Activated naive CD8-positive, alpha-beta T cell treated with anti-CD3 and anti-CD28 coated beads for 36 hours (primary cell): ENCODE data around the gene NOTO. TPM values are rescaled to one million over a fixed set of nuclear protein-coding genes. Genes with fewer than 3 reads are reported as not detected.

Experiments used
- DNase-seq: peaks from one replicate; pipeline ENCODE4 v3.0.0; 2021
- H3K27ac Mint-ChIP-seq: one replicate; pipeline ENCODE4 v1.8.0; 2022; ENCODE audit warnings: mild to moderate bottlenecking, moderate library complexity, mixed read lengths
- H3K27me3 Mint-ChIP-seq: one replicate; pipeline ENCODE4 v1.8.0; 2022; ENCODE audit warnings: mild to moderate bottlenecking, mixed read lengths
- H3K36me3 Mint-ChIP-seq: one replicate; pipeline ENCODE4 v1.8.0; 2021; ENCODE audit warnings: mild to moderate bottlenecking, mixed read lengths
- H3K4me1 Mint-ChIP-seq: one replicate; pipeline ENCODE4 v1.8.0; 2021; ENCODE audit warnings: mixed read lengths
- H3K4me3 Mint-ChIP-seq: one replicate; pipeline ENCODE4 v1.8.0; 2022; ENCODE audit warnings: mild to moderate bottlenecking, moderate library complexity, mixed read lengths
- H3K9me3 Mint-ChIP-seq: one replicate; pipeline ENCODE4 v1.8.0; 2022; ENCODE audit warnings: mixed read lengths
- total RNA-seq, 2 experiments: library from RNA; stranded (reverse); gene quantifications; one replicate each; pipeline ENCODE4 v1.2.3, GENCODE V29; 2021

Gene NOTO
- total RNA-seq, 2 experiments from 2014 or later, result not detected

GRCh38 chr2:73215254-73215653 is 12.9 kb downstream of the NOTO start:
- H3K36me3 Mint-ChIP-seq, result peaks cover 9% of the 10 kb centered on the region
- peak overlapping the region; percentile 92 for H3K27ac Mint-ChIP-seq
- DNase-seq, result no peak
- H3K27me3 Mint-ChIP-seq, result no peaks in the 10 kb centered on the region
- H3K4me1 Mint-ChIP-seq, result peaks cover 26% of the 10 kb centered on the region
- no peaks in the 10 kb centered on the region for H3K9me3 Mint-ChIP-seq
- H3K4me3 Mint-ChIP-seq, result peak overlapping the region; percentile 95

- DNase-seq, result no peak
- peaks cover 12% of the 10 kb centered on the region for H3K36me3 Mint-ChIP-seq
These were observed 14.8 kb downstream of the NOTO start for GRCh38 chr2:73217160-73217559.

GRCh38 chr2:73217826-73218225 is 15.5 kb downstream of the NOTO start:
- Mint-ChIP-seq H3K4me3 (no peak overlapping the region), H3K27ac (peak overlapping the region; percentile 30), H3K9me3 (no peaks in the 10 kb centered on the region), H3K27me3 (no peaks in the 10 kb centered on the region), H3K36me3 (peaks cover 12% of the 10 kb centered on the region), H3K4me1 (peaks cover 26% of the 10 kb centered on the region)
- no peak for DNase-seq

More at GRCh38 chr2:73217160-73217559, 14.8 kb downstream of the NOTO start:
- H3K9me3 Mint-ChIP-seq, result no peaks in the 10 kb centered on the region
- no peak overlapping the region for H3K4me3 Mint-ChIP-seq
- no peak overlapping the region for H3K27ac Mint-ChIP-seq
- no peaks in the 10 kb centered on the region for H3K27me3 Mint-ChIP-seq
- H3K4me1 Mint-ChIP-seq, result peaks cover 26% of the 10 kb centered on the region

GRCh38 chr2:73218298-73218697 is 15.9 kb downstream of the NOTO start:
- peaks cover 12% of the 10 kb centered on the region for H3K36me3 Mint-ChIP-seq
- no peak for DNase-seq
- H3K4me3 Mint-ChIP-seq, result no peak overlapping the region
- H3K4me1 Mint-ChIP-seq, result peaks cover 24% of the 10 kb centered on the region
- H3K27me3 Mint-ChIP-seq, result no peaks in the 10 kb centered on the region
- no peak overlapping the region for H3K27ac Mint-ChIP-seq
- H3K9me3 Mint-ChIP-seq, result no peaks in the 10 kb centered on the region

- no peak overlapping the region for H3K4me3 Mint-ChIP-seq
- no peaks in the 10 kb centered on the region for H3K9me3 Mint-ChIP-seq
- no peak overlapping the region for H3K27ac Mint-ChIP-seq
- H3K4me1 Mint-ChIP-seq, result peaks cover 8% of the 10 kb centered on the region
- H3K36me3 Mint-ChIP-seq, result peaks cover 3% of the 10 kb centered on the region
- H3K27me3 Mint-ChIP-seq, result no peaks in the 10 kb centered on the region
- no peak for DNase-seq
These were observed 21.4 kb downstream of the NOTO start for GRCh38 chr2:73223821-73224220.

- Mint-ChIP-seq H3K27me3 (no peaks in the 10 kb centered on the region), H3K9me3 (no peaks in the 10 kb centered on the region), H3K4me1 (peaks cover 6% of the 10 kb centered on the region), H3K36me3 (peaks cover 3% of the 10 kb centered on the region), H3K27ac (no peak overlapping the region), H3K4me3 (no peak overlapping the region)
- DNase-seq, result no peak
These were observed 23.4 kb downstream of the NOTO start for GRCh38 chr2:73225513-73226360.

- DNase-seq, result no peak
- no peaks in the 10 kb centered on the region for H3K27me3 Mint-ChIP-seq
- no peak overlapping the region for H3K27ac Mint-ChIP-seq
- H3K4me3 Mint-ChIP-seq, result no peak overlapping the region
- H3K36me3 Mint-ChIP-seq, result no peaks in the 10 kb centered on the region
- H3K9me3 Mint-ChIP-seq, result no peaks in the 10 kb centered on the region
- peaks cover 6% of the 10 kb centered on the region for H3K4me1 Mint-ChIP-seq
These were observed 24.7 kb downstream of the NOTO start for GRCh38 chr2:73227086-73227485.

- Mint-ChIP-seq H3K36me3 (no peaks in the 10 kb centered on the region), H3K9me3 (no peaks in the 10 kb centered on the region), H3K27me3 (no peaks in the 10 kb centered on the region), H3K27ac (no peak overlapping the region), H3K4me3 (no peak overlapping the region), H3K4me1 (peaks cover 5% of the 10 kb centered on the region)
- DNase-seq, result no peak
These were observed 26.3 kb downstream of the NOTO start for GRCh38 chr2:73228631-73229030.

GRCh38 chr2:73232403-73233153 is 30.2 kb downstream of the NOTO start:
- Mint-ChIP-seq H3K27ac (peak overlapping the region; percentile 94), H3K36me3 (peaks cover 31% of the 10 kb centered on the region), H3K4me3 (peak overlapping the region; percentile 99), H3K9me3 (no peaks in the 10 kb centered on the region), H3K27me3 (no peaks in the 10 kb centered on the region), H3K4me1 (peaks cover 20% of the 10 kb centered on the region)
- no peak for DNase-seq

- Mint-ChIP-seq H3K4me1 (peaks cover 24% of the 10 kb centered on the region), H3K9me3 (no peaks in the 10 kb centered on the region), H3K4me3 (peak within 1 kb of the TSS; percentile 99), H3K27ac (peak within 1 kb of the TSS; percentile 94), H3K36me3 (peaks cover 35% of the 10 kb centered on the region), H3K27me3 (no peaks in the 10 kb centered on the region)
- peak; percentile 92 for DNase-seq
These were observed 31.0 kb downstream of the NOTO start, which contains the start of gene PRADC1 for GRCh38 chr2:73233154-73233931. Gene PRADC1 (minus strand): TSS chr2:73233239. CDS start chr2:73233160, 79 bp downstream.

GRCh38 chr2:73233932-73234832 is 31.8 kb downstream of the NOTO start, which contains the start of gene CCT7:
Gene CCT7 (plus strand): TSS chr2:73234308. CDS start chr2:73234379, 71 bp downstream.
- H3K36me3 Mint-ChIP-seq, result peaks cover 39% of the 10 kb centered on the region
- no peaks in the 10 kb centered on the region for H3K9me3 Mint-ChIP-seq
- H3K4me3 Mint-ChIP-seq, result peak within 1 kb of the TSS; percentile 99
- DNase-seq, result peak; percentile 85
- H3K4me1 Mint-ChIP-seq, result peaks cover 32% of the 10 kb centered on the region
- H3K27ac Mint-ChIP-seq, result peak within 1 kb of the TSS; percentile 94
- H3K27me3 Mint-ChIP-seq, result no peaks in the 10 kb centered on the region

- H3K4me1 Mint-ChIP-seq, result peaks cover 37% of the 10 kb centered on the region
- DNase-seq, result no peak
- no peaks in the 10 kb centered on the region for H3K27me3 Mint-ChIP-seq
- peaks cover 41% of the 10 kb centered on the region for H3K36me3 Mint-ChIP-seq
- H3K27ac Mint-ChIP-seq, result peak overlapping the region; percentile 94
- H3K4me3 Mint-ChIP-seq, result peak overlapping the region; percentile 99
- no peaks in the 10 kb centered on the region for H3K9me3 Mint-ChIP-seq
These were observed 33.1 kb downstream of the NOTO start for GRCh38 chr2:73235315-73236028.

GRCh38 chr2:73237168-73237567 is 34.8 kb downstream of the NOTO start:
- H3K4me1 Mint-ChIP-seq, result peaks cover 37% of the 10 kb centered on the region
- H3K27me3 Mint-ChIP-seq, result no peaks in the 10 kb centered on the region
- peak overlapping the region; percentile 58 for H3K27ac Mint-ChIP-seq
- H3K36me3 Mint-ChIP-seq, result peaks cover 43% of the 10 kb centered on the region
- no peaks in the 10 kb centered on the region for H3K9me3 Mint-ChIP-seq
- H3K4me3 Mint-ChIP-seq, result peak overlapping the region; percentile 99
- no peak for DNase-seq
